H1 (cell line): Measurements from ENCODE around the gene NEDD4L. TPM values are rescaled to one million over a fixed set of nuclear protein-coding genes. Genes with fewer than 3 reads are reported as not detected.

ENCODE experiments used
- CTCF ChIA-PET: fragments of 300-600 bp; sonication (Branson Sonifier 250); formaldehyde crosslinking; loops from one replicate; lab custom pipeline; 2021; ENCODE audit not compliant: partially characterized antibody; lab: Charles Lee
- POLR2A ChIA-PET: fragments of 300-600 bp; sonication (Branson Sonifier 250); formaldehyde crosslinking; loops from one replicate; lab custom pipeline; 2021; ENCODE audit warnings: inconsistent platforms; ENCODE audit not compliant: partially characterized antibody; lab: Charles Lee
- DNase-seq, 2 experiments: peaks; one replicate each; pipeline versions ENCODE4 v3.0.0 to v3.0.0-alpha.2; 2010 to 2022; ENCODE audit warnings: low spot score in 2 of 2, low read depth in 1 of 2, mixed read lengths in 1 of 2
- FAIRE-seq: peaks from 2 replicates; lab custom pipeline; 2011; peaks lifted over from hg19 to GRCh38; lab: Jason Lieb, UNC
- H2AFZ ChIP-seq: 2 replicates; pipeline ENCODE4 v1.8.1; 2012; ENCODE audit warnings: low read length, inconsistent platforms
- H2AK5ac ChIP-seq: 2 replicates; pipeline ENCODE4 v1.6.1; 2013; ENCODE audit warnings: low read depth, low read length
- H2BK120ac ChIP-seq: replicated peaks from 2 replicates; pipeline ENCODE3; 2013; ENCODE audit warnings: low read depth, low read length, inconsistent platforms
- H2BK12ac ChIP-seq: 2 replicates; pipeline ENCODE4 v1.6.1; 2013; ENCODE audit warnings: low read depth, low read length
- H2BK15ac ChIP-seq: 2 replicates; pipeline ENCODE4 v1.6.1; 2013; ENCODE audit warnings: low read length
- H2BK20ac ChIP-seq: 2 replicates; pipeline ENCODE4 v1.6.1; 2013; ENCODE audit warnings: low read length
- H2BK5ac ChIP-seq: 2 replicates; pipeline ENCODE4 v1.6.1; 2013; ENCODE audit warnings: low read depth, low read length
- H3K14ac ChIP-seq: 2 replicates; pipeline ENCODE4 v1.6.1; 2013; ENCODE audit warnings: inconsistent platforms; ENCODE audit not compliant: insufficient read length
- H3K18ac ChIP-seq: 2 replicates; pipeline ENCODE4 v1.6.1; 2013; ENCODE audit warnings: low read length; ENCODE audit errors: extremely low read depth
- H3K23ac ChIP-seq: 2 replicates; pipeline ENCODE4 v1.6.1; 2013; ENCODE audit warnings: inconsistent platforms; ENCODE audit not compliant: insufficient read length
- H3K23me2 ChIP-seq: 2 replicates; pipeline ENCODE4 v1.6.1; 2013; ENCODE audit warnings: low read depth, low read length
- H3K27ac ChIP-seq: 2 replicates; pipeline ENCODE4 v1.6.1; 2011; ENCODE audit warnings: low read depth, low read length, inconsistent platforms
- H3K27me3 ChIP-seq, 4 experiments: replicated peaks in 1 of 4; 1 replicate in 1 of 4; 2 replicates in 3 of 4; pipeline versions ENCODE4 v1.6.1 to v1.8.1; 2011 to 2013; ENCODE audit warnings: low read length in 3 of 4, mild to moderate bottlenecking in 3 of 4, inconsistent platforms in 2 of 4, mixed read lengths in 2 of 4, moderate library complexity in 1 of 4; ENCODE audit not compliant: control insufficient read depth in 3 of 4, insufficient read depth in 3 of 4; ENCODE audit errors: extremely low read depth in 1 of 4
- H3K36me3 ChIP-seq, 4 experiments: 2 replicates each; pipeline versions ENCODE4 v1.6.1 to v1.8.1; 2011 to 2013; ENCODE audit warnings: mild to moderate bottlenecking in 4 of 4, low read length in 3 of 4, moderate library complexity in 2 of 4, control low read depth in 1 of 4, inconsistent platforms in 1 of 4; ENCODE audit not compliant: insufficient read depth in 4 of 4, control insufficient read depth in 2 of 4
- H3K4ac ChIP-seq: replicated peaks from 2 replicates; pipeline ENCODE3; 2013; ENCODE audit warnings: low read length, low read depth, mixed read lengths, inconsistent platforms; ENCODE audit not compliant: insufficient read length
- H3K4me1 ChIP-seq, 4 experiments: replicated peaks in 1 of 4; 1 replicate in 1 of 4; 2 replicates in 3 of 4; pipeline versions ENCODE4 v1.6.1 to v1.8.1; 2011 to 2013; ENCODE audit warnings: low read length in 3 of 4, inconsistent platforms in 2 of 4, mixed read lengths in 1 of 4; ENCODE audit not compliant: insufficient read depth in 4 of 4, control insufficient read depth in 3 of 4
- H3K4me2 ChIP-seq, 2 experiments: 2 replicates each; pipeline versions ENCODE4 v1.6.1 to v1.8.1; 2011 to 2013; ENCODE audit warnings: low read depth in 2 of 2, low read length in 2 of 2, control low read depth in 1 of 2, inconsistent platforms in 1 of 2, mild to moderate bottlenecking in 1 of 2; ENCODE audit not compliant: insufficient read depth in 1 of 2
- H3K4me3 ChIP-seq, 4 experiments: fragments of 200-600, 300-600 bp in 1 of 4; sonication (generic), shearing (Covaris generic), sonication (Bioruptor Twin) in 1 of 4; 2 replicates each; pipeline versions ENCODE4 v1.5.1 to v1.8.1; 2011 to 2016; ENCODE audit warnings: low read length in 4 of 4, low read depth in 3 of 4, control low read depth in 2 of 4, inconsistent platforms in 2 of 4, mild to moderate bottlenecking in 2 of 4, mixed read lengths in 1 of 4, moderate library complexity in 1 of 4; ENCODE audit not compliant: insufficient read depth in 2 of 4; ENCODE audit errors: extremely low read depth in 1 of 4
- H3K56ac ChIP-seq: replicated peaks from 2 replicates; pipeline ENCODE3; 2013; ENCODE audit warnings: low read depth, mild to moderate bottlenecking, mixed read lengths, low read length, inconsistent platforms; ENCODE audit not compliant: insufficient read length
- H3K79me1 ChIP-seq: 2 replicates; pipeline ENCODE4 v1.6.1; 2013; ENCODE audit warnings: low read depth, low read length, control low read depth
- H3K79me2 ChIP-seq, 2 experiments: 2 replicates each; pipeline versions ENCODE4 v1.6.1 to v1.8.1; 2012 to 2013; ENCODE audit warnings: low read length in 2 of 2, mild to moderate bottlenecking in 2 of 2, inconsistent platforms in 1 of 2; ENCODE audit not compliant: insufficient read depth in 2 of 2, control insufficient read depth in 1 of 2
- H3K9ac ChIP-seq, 4 experiments: replicated peaks in 1 of 4; 1 replicate in 1 of 4; 2 replicates in 3 of 4; pipeline versions ENCODE4 v1.6.1 to v1.8.1; 2011 to 2013; ENCODE audit warnings: low read depth in 3 of 4, low read length in 3 of 4, control low read depth in 2 of 4, mild to moderate bottlenecking in 2 of 4, moderate library complexity in 2 of 4, inconsistent platforms in 1 of 4; ENCODE audit errors: extremely low read depth in 1 of 4
- H3K9me3 ChIP-seq, 2 experiments: 2 replicates each; pipeline versions ENCODE4 v1.6.1 to v1.8.1; 2012 to 2013; ENCODE audit warnings: mild to moderate bottlenecking in 2 of 2, moderate library complexity in 2 of 2, control low read depth in 1 of 2, inconsistent platforms in 1 of 2, low read depth in 1 of 2, low read length in 1 of 2, mixed read lengths in 1 of 2; ENCODE audit not compliant: insufficient read depth in 2 of 2
- H4K20me1 ChIP-seq, 2 experiments: replicated peaks in 1 of 2; 2 replicates each; pipeline versions ENCODE3 to v1.8.1; 2011 to 2013; ENCODE audit warnings: inconsistent platforms in 2 of 2, low read length in 2 of 2, mild to moderate bottlenecking in 1 of 2; ENCODE audit not compliant: insufficient read depth in 2 of 2, control insufficient read depth in 1 of 2
- H4K5ac ChIP-seq: 2 replicates; pipeline ENCODE4 v1.6.1; 2013; ENCODE audit warnings: low read length, low read depth, mixed read lengths, inconsistent platforms; ENCODE audit not compliant: insufficient read length
- H4K8ac ChIP-seq: 2 replicates; pipeline ENCODE4 v1.8.0; 2013; ENCODE audit warnings: mild to moderate bottlenecking, moderate library complexity, low read length, inconsistent platforms; ENCODE audit not compliant: insufficient read depth; ENCODE audit errors: extremely low read depth
- H4K91ac ChIP-seq: replicated peaks from 2 replicates; pipeline ENCODE3; 2013; ENCODE audit warnings: low read length, mixed read lengths, inconsistent platforms; ENCODE audit not compliant: insufficient read length
- CBX8 ChIP-seq: fragments of 300-800, 300-1000 bp; sonication (generic); IDR thresholded peaks from 2 replicates; pipeline ENCODE4 v1.7.1; 2016; ENCODE audit warnings: low read depth, low read length, borderline replicate concordance
- POLR2A ChIP-seq, 2 experiments: IDR thresholded peaks; 1 replicate in 1 of 2; 2 replicates in 1 of 2; pipeline ENCODE4 v1.6.1; 2011; ENCODE audit warnings: low read depth in 2 of 2, low read length in 2 of 2, mild to moderate bottlenecking in 2 of 2; ENCODE audit errors: control extremely low read depth in 1 of 2
- RNF2 ChIP-seq: fragments of 200-900, 300-1000 bp; sonication (generic); IDR thresholded peaks from 2 replicates; pipeline ENCODE4 v1.7.1; 2016; ENCODE audit warnings: borderline replicate concordance, low read depth, mild to moderate bottlenecking, antibody characterized with exemption, low read length; ENCODE audit not compliant: poor library complexity, severe bottlenecking; ENCODE audit errors: missing control alignments
- YY1 ChIP-seq: IDR thresholded peaks from 2 replicates; pipeline ENCODE4 v1.6.1; 2011; ENCODE audit warnings: low read depth, mild to moderate bottlenecking, low read length
- ZNF274 ChIP-seq: IDR thresholded peaks from 2 replicates; pipeline ENCODE4 v1.7.0; 2012; ENCODE audit warnings: low read length, borderline replicate concordance; ENCODE audit errors: extremely low read depth
- WGBS, 2 experiments: shearing (Covaris generic) in 1 of 2; methylation state at CpG; one replicate each; pipeline versions ENCODE4 v1.1.6 to v1.1.7; 2013 to 2015; ENCODE audit warnings: low lambda C conversion rate in 2 of 2, mixed read lengths in 2 of 2, inconsistent platforms in 1 of 2, low coverage in 1 of 2, missing lambda C conversion rate in 1 of 2; ENCODE audit not compliant: insufficient replicate concordance in 2 of 2, insufficient coverage in 1 of 2, insufficient read length in 1 of 2; ENCODE audit errors: extremely low coverage in 1 of 2, missing lambda C conversion rate in 1 of 2; 5-methylcytosine and 5-hydroxymethylcytosine counted together
- polyA plus RNA-seq, 7 experiments: library from polyadenylated mRNA; depleted of rRNA in 3 of 7; stranded (reverse) in 5 of 7; unstranded in 2 of 7; fragments of >200 nt in 5 of 7; fragments of 200-250 nt in 2 of 7; gene quantifications; 1 replicate in 5 of 7; 2 replicates in 1 of 7; 4 replicates in 1 of 7; pipeline versions ENCODE4 v1.2.1 to v1.2.3, GENCODE V29; 2011 to 2013; ENCODE audit warnings: missing spikeins in 2 of 7, mixed read lengths in 2 of 7
- total RNA-seq: library from RNA; stranded (reverse); fragmentation: NEBNext Ultra II Directional; extraction: Animal tissue kit (Norgen Biotek cat#: 25700); gene quantifications from 2 replicates; pipeline ENCODE4 v1.2.1, GENCODE V29; 2021

NEDD4L gene
- total and polyA plus RNA-seq, 2 of the 8 experiments (the other 6 are each of a cell fraction or from before 2014, with no cell fraction given), result 37.3 to 69.8 TPM

DNA sequence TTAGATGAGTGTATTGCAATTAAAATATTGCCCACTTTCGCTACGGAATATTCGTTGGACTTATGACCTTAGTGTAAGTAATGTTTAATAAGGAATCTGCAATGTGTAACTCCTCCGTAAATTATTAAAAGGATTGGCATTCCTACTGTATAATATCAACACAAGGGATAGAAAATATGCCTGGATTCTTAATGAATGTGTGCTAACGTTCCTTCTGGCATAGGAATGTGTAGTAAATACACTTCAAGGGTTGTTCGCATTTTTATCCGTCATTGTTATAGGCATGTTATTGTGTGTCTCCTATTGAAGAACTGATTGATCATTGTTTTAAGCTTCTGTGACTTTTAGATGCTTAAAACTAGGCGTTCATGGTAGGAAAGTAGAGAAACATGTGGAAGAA, 134.5 kb downstream of the NEDD4L start:
- H3K4me2 ChIP-seq, result no peak overlapping the region
- no peak overlapping the region for H2BK15ac ChIP-seq
- WGBS, 2 experiments, result 92% methylated on average over 8 of the region's 8 CpGs; no CpG with 5 or more reads in 1 of the 2 experiments
- H3K4me1 ChIP-seq, result peaks cover 0 to 24% (median 13%) of the 10 kb centered on the region in 4 experiments; a peak in 5 of 7 replicates
- H3K79me2 ChIP-seq, result peaks cover 0 to 21% of the 10 kb centered on the region in 2 experiments; a peak in 2 of 4 replicates
- H2BK20ac ChIP-seq, result no peak overlapping the region
- no peak overlapping the region for H3K56ac ChIP-seq
- CTCF ChIA-PET, result interaction anchor here (1.0 to 9.4 kb wide), 7 partner anchors 15 to 138 kb away, joined by 3 to 103 read pairs (median 4); partner anchors contain the start of gene NEDD4L
- DNase-seq, result no peak
- H3K4me3 ChIP-seq, result no peak overlapping the region
- no peak overlapping the region for H4K8ac ChIP-seq
- H4K20me1 ChIP-seq, result peaks cover 0 to 4% of the 10 kb centered on the region in 2 experiments
- no peak overlapping the region for H3K14ac ChIP-seq
- no peaks in the 10 kb centered on the region for H3K23me2 ChIP-seq
- no peak overlapping the region for H4K91ac ChIP-seq
- H3K9me3 ChIP-seq, result no peaks in the 10 kb centered on the region; a peak in 1 of 4 replicates
- H3K4ac ChIP-seq, result no peak overlapping the region
- H4K5ac ChIP-seq, result no peak overlapping the region
- H2AK5ac ChIP-seq, result no peak overlapping the region
- no peaks in the 10 kb centered on the region for H3K27me3 ChIP-seq
- POLR2A ChIA-PET, result no interaction called here
- no peak overlapping the region for H3K27ac ChIP-seq
- TF ChIP-seq ZNF274 (no peak), YY1 (no peak), RNF2 (no peak), CBX8 (no peak), POLR2A (IDR thresholded peaks at IDR 0.05; ENCODE audit: control extremely low read depth in 1 of 2, low read depth in 2 of 2, low read length in 2 of 2) (no peak)
- peaks cover 10% of the 10 kb centered on the region; the same call in 1 of the 2 replicates for H3K79me1 ChIP-seq
- no peak overlapping the region for H2BK5ac ChIP-seq
- no peaks in the 10 kb centered on the region for H3K36me3 ChIP-seq
- no peak overlapping the region for H2BK120ac ChIP-seq
- H3K18ac ChIP-seq, result no peak overlapping the region
- H3K9ac ChIP-seq, result no peak overlapping the region
- no peak overlapping the region for H2BK12ac ChIP-seq
- FAIRE-seq, result no peak
- no peak overlapping the region for H2AFZ ChIP-seq
- no peak overlapping the region for H3K23ac ChIP-seq
